ENCODE data around the gene RHOD.

DNA sequence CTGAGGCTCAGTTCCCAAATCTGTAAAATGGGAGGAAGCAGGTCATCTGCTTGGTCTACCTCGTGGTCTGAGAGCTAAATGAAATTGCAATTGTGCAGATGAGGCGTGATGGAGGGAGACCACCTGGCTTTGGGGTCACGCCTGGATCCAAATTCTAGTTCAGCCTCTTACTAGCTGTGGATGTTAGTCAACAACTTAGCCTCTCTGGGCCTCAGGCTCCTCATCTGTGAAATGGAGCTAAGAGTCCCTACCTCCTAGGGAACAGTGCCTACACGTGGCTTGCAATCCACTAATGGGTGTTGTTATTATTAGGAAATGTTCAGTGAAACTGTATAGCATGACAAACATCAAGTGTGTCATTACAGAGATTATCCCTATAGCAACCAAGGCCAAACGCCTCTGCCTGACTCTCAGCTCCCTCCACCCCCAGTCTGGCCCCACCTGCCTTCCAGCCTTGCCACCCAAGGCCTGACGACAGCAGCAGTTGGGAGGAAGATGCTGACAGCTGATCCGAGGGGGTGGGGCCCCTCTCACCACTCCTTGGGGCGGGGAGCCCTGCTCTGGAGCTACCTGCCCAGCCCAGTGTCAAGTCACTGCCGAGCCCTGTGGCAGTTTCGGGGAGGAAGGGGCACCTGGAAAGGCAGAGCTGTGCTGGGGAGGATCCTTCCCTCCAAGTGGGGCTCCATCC lies 1.7 kb upstream of the RHOD start:
- TF ChIP-seq, protein P1, sequence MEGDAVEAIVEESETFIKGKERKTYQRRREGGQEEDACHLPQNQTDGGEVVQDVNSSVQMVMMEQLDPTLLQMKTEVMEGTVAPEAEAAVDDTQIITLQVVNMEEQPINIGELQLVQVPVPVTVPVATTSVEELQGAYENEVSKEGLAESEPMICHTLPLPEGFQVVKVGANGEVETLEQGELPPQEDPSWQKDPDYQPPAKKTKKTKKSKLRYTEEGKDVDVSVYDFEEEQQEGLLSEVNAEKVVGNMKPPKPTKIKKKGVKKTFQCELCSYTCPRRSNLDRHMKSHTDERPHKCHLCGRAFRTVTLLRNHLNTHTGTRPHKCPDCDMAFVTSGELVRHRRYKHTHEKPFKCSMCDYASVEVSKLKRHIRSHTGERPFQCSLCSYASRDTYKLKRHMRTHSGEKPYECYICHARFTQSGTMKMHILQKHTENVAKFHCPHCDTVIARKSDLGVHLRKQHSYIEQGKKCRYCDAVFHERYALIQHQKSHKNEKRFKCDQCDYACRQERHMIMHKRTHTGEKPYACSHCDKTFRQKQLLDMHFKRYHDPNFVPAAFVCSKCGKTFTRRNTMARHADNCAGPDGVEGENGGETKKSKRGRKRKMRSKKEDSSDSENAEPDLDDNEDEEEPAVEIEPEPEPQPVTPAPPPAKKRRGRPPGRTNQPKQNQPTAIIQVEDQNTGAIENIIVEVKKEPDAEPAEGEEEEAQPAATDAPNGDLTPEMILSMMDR (IDR thresholded peaks at IDR 0.05; ENCODE audit: poor library complexity, severe bottlenecking) = no peak
- TF ChIP-seq EP300 (conservative IDR thresholded peaks at IDR 0.05; ENCODE audit: poor library complexity, severe bottlenecking) (no peak), POLR2AphosphoS5 (IDR thresholded peaks at IDR 0.05) (no peak), EZH2 (IDR thresholded peaks at IDR 0.05; ENCODE audit: borderline replicate concordance, insufficient read depth, low read length, poor library complexity, severe bottlenecking) (no peak), MXI1 (conservative IDR thresholded peaks at IDR 0.05; ENCODE audit: poor library complexity, severe bottlenecking) (no peak), TAF1 (IDR thresholded peaks at IDR 0.05; ENCODE audit: low read depth) (no peak), SMC3 (conservative IDR thresholded peaks at IDR 0.05; ENCODE audit: poor library complexity) (no peak)
- TF ChIP-seq, protein P2, sequence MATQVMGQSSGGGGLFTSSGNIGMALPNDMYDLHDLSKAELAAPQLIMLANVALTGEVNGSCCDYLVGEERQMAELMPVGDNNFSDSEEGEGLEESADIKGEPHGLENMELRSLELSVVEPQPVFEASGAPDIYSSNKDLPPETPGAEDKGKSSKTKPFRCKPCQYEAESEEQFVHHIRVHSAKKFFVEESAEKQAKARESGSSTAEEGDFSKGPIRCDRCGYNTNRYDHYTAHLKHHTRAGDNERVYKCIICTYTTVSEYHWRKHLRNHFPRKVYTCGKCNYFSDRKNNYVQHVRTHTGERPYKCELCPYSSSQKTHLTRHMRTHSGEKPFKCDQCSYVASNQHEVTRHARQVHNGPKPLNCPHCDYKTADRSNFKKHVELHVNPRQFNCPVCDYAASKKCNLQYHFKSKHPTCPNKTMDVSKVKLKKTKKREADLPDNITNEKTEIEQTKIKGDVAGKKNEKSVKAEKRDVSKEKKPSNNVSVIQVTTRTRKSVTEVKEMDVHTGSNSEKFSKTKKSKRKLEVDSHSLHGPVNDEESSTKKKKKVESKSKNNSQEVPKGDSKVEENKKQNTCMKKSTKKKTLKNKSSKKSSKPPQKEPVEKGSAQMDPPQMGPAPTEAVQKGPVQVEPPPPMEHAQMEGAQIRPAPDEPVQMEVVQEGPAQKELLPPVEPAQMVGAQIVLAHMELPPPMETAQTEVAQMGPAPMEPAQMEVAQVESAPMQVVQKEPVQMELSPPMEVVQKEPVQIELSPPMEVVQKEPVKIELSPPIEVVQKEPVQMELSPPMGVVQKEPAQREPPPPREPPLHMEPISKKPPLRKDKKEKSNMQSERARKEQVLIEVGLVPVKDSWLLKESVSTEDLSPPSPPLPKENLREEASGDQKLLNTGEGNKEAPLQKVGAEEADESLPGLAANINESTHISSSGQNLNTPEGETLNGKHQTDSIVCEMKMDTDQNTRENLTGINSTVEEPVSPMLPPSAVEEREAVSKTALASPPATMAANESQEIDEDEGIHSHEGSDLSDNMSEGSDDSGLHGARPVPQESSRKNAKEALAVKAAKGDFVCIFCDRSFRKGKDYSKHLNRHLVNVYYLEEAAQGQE (IDR thresholded peaks at IDR 0.05; ENCODE audit: borderline replicate concordance) = no peak
